GM12865 (cell line): ENCODE measurements around the gene RGS6.
A peak's percentile ranks its signal among the peaks of the same experiment; 100 is the strongest.

Source experiments
- DNase-seq: peaks from one replicate; pipeline ENCODE4 v3.0.0; 2010; ENCODE audit warnings: low read depth
- H3K4me3 ChIP-seq: 2 replicates; pipeline ENCODE4 v1.5.1; 2011; ENCODE audit warnings: mild to moderate bottlenecking, low read depth, low read length, control low read depth
- CTCF ChIP-seq: IDR thresholded peaks from 2 replicates; pipeline ENCODE4 v1.5.1; 2011; ENCODE audit warnings: low read length, control low read depth, low read depth, inconsistent platforms; ENCODE audit not compliant: insufficient read depth; ENCODE audit errors: missing control alignments

The RGS6 gene

GRCh38 chr14:72577521-72577920, 645.3 kb downstream of the RGS6 start:
- TF ChIP-seq CTCF: no peak
- no peak for DNase-seq
- no peak overlapping the region for H3K4me3 ChIP-seq

DNA sequence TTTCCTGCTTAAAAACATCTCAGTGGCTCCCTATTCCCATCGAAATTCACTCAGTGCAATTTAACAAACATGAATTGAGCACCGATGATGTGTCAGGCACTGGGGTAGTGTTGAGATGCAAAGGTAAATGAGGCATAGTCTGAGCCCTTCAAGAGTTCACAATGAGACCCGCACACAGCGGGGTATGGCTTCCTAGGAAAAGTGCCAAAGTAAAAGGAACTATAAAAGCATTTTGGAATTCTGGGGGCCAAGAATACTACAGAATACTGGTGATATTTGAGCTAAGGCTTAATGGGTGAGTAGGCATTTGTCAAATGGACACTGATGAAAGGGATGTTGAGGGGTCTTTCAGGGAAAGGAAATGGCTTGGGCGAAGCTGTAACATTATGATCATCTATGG, 646.3 kb downstream of the RGS6 start:
- no peak for DNase-seq
- no peak for TF ChIP-seq CTCF

GRCh38 chr14:72582582-72582981, 650.4 kb downstream of the RGS6 start:
- no peak for DNase-seq
- H3K4me3 ChIP-seq: no peak overlapping the region
- no peak for TF ChIP-seq CTCF

More for the DNA sequence above, 646.3 kb downstream of the RGS6 start:
- no peak overlapping the region for H3K4me3 ChIP-seq

DNA sequence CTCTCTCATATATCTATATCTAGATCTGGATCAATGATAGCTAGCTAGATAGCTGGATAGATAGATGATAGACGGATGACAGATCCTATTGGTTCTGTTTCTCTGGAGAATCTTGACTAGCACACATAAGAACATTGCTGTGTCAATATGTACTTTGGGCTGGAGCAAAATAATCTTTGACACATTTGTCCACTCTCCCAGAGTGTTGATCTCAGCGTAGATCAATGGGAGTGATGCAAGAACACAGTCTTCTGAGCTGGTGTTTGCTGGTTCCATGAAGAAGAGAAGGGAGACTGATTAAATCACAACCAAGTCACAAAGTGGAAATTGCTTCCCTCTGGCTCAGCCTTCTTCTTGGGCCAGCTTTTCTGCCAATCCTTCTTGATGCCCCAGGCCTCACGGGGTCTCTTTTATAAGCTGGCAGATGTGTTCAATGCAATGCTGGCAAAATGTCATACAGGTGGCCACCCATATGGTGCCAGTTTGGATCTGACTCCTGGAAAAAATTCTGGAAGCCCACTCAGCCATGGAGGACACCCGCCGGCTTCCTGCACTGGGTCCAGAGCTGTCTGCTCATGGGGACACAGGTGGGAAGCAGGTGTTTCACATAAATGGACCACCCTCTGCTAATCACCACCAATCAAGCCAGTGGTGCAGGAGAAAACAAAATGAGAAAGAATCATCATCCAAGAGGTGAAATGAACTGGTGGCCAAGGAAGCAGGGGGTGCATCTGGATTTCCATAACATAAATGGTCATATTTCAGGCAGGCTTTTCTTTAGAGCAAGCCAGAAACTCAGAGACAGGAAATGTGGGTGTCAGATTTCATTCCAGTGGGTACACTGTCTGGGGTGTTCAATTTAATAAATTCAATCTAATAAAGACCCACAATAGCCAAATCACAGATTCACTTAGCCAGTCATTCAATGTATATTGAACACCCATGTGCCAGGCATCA, 651.4 kb downstream of the RGS6 start:
- no peak for TF ChIP-seq CTCF
- H3K4me3 ChIP-seq: no peak overlapping the region
- DNase-seq: no peak

GRCh38 chr14:72588521-72588920, 656.3 kb downstream of the RGS6 start:
- no peak overlapping the region for H3K4me3 ChIP-seq
- DNase-seq: peak; percentile 63
- TF ChIP-seq CTCF: no peak

- no peak overlapping the region for H3K4me3 ChIP-seq
- TF ChIP-seq CTCF: no peak
These were observed 657.4 kb downstream of the RGS6 start for GRCh38 chr14:72589652-72590051.

DNA sequence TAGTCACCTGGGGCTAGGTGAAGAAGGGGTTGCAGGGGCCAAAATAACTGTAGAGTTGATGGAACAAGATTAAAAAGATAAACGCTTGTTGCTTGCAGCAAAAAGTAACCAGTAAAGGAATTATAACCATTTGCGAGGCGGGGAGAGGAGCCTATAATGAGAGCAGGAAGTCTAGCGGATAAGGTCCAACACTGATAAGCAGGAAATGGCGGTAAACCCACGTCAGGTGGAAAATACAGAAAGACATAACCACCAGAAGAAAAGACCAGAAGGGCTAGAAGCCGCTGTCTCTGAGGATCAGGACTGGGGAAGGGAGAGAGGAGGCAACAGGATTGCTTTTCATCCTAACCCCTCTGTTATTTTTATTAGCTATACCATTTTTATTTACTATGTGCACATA, 658.3 kb downstream of the RGS6 start:
- no peak overlapping the region for H3K4me3 ChIP-seq
- peak; percentile 42 for DNase-seq
- no peak for TF ChIP-seq CTCF

More at GRCh38 chr14:72589652-72590051, 657.4 kb downstream of the RGS6 start:
- DNase-seq: no peak
